ENCODE measurements around the gene SUFU.
"Not testable (repeated sequence)": the region's sequence is repeated elsewhere in the genome, so short reads cannot be mapped to it uniquely, and the experiment has no call there.

SUFU gene

GRCh38 chr10:102514487-102515311 lies 10.9 kb downstream of the SUFU start:
- no peak for DNase-seq (ENCODE audit: low read depth)

DNA sequence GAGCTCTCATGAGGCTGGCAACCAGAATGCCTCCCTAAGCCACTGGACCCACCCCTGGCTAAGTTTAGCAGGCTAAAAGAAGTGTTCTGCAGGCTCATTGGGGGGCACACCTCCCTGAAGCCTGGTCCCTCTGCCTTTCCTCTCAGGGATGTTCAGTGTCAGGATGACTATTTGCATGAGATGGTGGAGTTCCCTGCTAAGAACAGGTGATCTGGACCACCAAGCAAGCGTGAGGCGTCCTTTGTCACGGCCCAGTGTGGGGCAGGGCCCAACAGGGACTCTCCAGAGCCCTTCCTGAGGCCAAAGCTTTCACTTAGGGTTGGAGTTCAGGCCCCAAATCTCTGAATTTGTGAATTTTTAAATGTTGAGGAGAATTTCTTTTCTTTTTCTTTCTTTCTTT lies 12.0 kb downstream of the SUFU start:
- DNase-seq (ENCODE audit: low read depth) = no peak

DNA sequence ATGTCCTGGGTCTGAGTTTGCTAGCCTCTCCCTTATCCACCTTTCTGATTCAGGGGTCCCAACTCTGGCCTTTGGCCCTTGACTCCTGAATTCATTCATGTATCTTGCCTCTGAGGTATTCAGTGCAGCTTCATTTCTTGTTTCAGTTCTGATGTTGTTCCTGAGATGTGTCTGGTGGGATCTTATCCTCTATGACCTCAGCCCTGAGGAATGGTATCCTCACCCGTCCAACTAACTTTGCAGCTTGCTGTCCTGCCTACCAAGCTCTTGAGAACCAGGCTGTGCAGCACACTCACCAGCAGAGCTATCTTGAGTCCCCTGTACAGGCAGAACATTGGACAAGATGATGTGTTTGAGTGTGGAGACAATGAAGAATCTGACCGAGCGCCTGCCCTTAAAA lies 13.8 kb downstream of the SUFU start:
- DNase-seq (ENCODE audit: low read depth) = no peak

GRCh38 chr10:102519246-102519825 lies 15.6 kb downstream of the SUFU start:
- peak; percentile 57 for DNase-seq (ENCODE audit: low read depth)

- DNase-seq (ENCODE audit: low read depth) = no peak
Measured at GRCh38 chr10:102522874-102523249, 19.1 kb downstream of the SUFU start.

DNA sequence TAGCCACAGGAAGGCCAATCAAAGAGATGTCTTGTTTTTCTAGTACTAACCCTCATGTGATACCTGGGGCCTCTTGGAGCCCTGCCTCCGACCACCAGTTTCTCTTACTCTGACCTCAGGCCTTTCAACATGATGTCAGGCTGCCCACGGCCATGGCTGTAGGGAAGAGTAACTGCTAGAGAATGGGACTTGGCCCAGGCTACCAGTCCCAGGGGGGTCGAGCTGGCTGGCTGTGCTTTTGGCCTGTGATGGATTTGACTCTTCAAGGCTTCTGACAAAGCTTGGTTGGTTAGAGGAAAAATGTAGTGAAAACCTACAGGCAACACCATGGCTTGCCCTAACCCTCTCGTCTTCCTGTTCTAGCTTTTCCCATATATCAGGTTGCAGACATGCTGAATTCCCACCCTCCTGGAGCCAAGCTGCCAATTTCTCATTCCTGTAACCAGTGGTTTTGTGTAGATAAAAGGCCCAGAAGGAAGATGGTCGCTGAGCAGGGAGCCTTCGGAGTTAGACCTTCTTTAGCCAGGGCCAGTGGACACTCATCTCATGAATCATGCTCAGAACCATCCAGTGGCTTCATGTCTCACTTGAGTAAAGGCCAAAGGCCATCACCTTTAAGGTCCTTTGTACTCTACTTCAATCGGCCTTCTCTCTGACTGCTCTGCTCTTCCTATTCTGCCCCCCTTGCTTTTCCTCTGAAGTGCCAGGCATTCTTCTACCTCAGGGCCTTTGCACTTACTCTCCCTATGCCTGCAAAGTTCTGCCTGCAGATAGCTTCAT lies 19.7 kb downstream of the SUFU start:
- DNase-seq (ENCODE audit: low read depth) = peak; percentile 81

DNA sequence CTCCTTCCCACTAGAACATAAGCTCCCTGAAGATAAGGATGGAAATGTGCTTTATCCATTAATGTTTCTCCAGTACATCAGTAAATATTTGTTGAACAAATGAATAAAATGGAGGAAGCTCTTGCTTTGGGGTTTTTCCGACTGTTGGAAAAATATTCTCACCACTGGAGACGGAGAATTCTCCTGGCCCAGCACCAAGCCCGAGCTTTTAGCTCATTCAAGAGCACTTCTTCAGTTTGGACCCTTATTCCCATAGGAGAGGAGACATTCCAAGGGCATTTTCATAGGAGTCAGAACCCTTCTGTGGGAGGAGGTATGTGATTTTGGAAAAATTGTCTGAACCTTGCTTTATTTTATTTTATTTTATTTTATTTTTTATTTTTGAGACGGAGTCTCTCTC lies 21.0 kb downstream of the SUFU start:
- no peak for DNase-seq (ENCODE audit: low read depth)

GRCh38 chr10:102527546-102527945 lies 23.8 kb downstream of the SUFU start:
- no peak for DNase-seq (ENCODE audit: low read depth)

- DNase-seq (ENCODE audit: low read depth) = no peak
Measured at GRCh38 chr10:102534333-102534732, 30.6 kb downstream of the SUFU start.

GRCh38 chr10:102534966-102535365 lies 31.2 kb downstream of the SUFU start:
- DNase-seq (ENCODE audit: low read depth) = not testable (repeated sequence)

DNA sequence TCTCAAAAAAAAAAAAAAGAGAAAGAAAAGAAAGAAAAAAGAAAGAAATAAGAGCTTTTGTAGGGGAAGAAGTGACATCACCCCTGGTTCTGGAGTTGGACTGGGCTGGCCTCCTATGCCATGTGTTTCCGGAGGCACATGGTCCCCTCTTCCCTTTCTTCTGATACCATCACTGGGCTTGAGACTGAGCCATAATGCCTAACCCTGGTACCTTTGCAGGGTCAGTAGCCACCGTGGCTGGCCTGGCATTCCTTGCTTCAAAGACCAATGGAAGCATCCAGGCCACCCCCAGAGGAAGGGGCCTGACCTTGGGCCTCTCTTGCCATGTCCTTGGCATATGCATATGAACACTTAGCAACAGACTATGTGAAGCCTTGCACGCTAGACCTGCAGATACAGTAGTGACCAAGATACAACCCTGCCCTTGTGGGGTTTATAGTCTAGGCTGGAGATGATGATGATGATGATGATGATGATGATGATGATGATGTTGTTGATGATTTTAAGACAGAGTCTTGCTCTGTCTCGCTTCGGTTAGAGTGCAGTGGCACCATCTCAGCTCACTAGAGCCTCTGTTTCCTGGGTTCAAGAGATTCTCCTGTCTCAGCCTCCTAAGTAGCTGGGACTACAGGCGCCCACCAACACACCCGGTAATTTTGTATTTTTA lies 31.8 kb downstream of the SUFU start:
- DNase-seq (ENCODE audit: low read depth) = no peak

DNA sequence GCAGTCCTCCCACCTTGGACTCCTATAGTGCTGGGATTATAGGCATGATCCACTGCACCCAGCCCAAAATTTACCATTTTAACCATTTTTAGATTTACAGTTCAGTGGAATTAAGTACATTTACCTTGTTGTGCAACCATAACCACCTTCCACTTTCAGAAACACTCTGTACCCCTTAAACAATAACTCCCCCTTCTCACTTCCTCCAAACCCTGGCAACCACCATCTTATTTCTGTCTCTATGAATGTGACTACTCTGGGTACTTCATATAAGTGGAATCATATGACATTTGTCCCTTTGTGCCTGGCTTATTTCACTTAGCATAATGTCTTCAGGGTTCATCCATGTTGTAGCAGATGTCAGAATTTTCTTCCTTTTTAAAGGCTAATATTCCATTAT lies 33.6 kb downstream of the SUFU start:
- no peak for DNase-seq (ENCODE audit: low read depth)

DNA sequence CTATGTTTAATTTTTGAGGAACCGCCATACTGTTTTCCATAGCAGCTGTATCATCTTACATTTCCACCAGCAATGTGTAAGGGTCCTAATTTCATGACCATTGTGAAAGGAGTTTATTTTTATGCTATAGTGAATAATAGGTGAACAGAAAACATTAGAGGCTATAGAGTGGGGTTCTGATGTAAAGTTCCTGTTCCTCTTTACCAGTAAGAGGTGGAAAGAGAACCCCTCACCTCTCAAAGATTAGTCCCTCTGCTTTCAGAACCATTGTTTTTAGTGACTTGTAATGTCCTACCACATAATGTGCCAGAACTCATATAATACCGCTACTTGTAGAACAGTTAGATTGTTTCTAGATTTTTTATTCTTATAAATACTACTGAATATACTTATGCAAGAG lies 34.2 kb downstream of the SUFU start:
- DNase-seq (ENCODE audit: low read depth) = no peak

- no peak for DNase-seq (ENCODE audit: low read depth)
Measured at GRCh38 chr10:102538811-102539210, 35.0 kb downstream of the SUFU start.

DNA sequence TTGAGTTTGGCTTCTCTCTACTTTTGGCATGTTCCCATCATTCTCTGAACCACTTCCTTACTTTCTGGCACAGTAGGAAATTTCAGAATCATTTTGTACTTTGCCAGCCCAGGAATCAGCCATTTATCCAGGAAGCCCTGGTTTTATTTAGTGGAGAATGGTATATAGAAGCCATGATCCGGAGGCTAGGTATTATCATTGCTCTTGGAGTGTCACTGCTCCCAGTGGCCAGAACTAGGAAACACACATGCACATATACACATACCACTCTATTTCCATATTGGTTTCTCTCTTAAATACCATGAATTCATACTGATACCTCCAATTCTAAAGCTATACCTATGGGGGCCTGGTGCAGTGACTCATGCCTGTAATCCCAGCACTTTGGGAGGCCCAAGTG lies 36.3 kb downstream of the SUFU start:
- peak; percentile 14 for DNase-seq (ENCODE audit: low read depth)

DNA sequence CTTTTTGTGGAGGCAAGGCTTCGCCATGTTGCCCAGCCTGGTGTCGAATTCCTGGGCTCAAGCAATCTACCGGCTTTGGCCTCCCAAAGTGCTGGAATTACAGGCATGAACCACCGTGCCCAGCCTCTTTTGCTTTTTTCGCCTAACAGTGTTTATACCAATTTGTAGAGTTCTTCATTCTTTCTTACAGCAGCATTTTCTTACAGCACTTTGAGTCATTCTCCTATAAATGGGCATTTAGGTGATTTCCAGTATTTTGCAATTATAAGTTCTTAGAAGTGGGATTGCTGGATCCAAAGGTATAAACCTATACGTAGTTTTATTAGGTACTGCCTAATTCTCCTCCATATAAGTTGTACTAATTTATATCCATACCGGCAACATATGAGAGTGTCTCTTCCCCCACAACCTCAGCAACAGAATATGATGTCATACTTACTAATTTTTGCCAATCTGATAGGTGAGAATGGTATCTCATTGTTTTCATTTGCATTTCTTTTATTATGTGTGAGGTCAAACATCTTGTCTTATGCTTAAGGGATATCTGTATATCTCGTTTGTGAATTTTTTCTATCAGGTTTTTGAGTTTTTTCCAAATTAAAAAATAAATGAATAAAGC lies 39.1 kb downstream of the SUFU start:
- no peak for DNase-seq (ENCODE audit: low read depth)

- no peak for DNase-seq (ENCODE audit: low read depth)
Measured at GRCh38 chr10:102545265-102545871, 41.6 kb downstream of the SUFU start.

GRCh38 chr10:102545997-102546396 lies 42.2 kb downstream of the SUFU start:
- peak; percentile 44 for DNase-seq (ENCODE audit: low read depth)

GRCh38 chr10:102546606-102547320 lies 43.0 kb downstream of the SUFU start:
- DNase-seq (ENCODE audit: low read depth) = peak; percentile 78

DNA sequence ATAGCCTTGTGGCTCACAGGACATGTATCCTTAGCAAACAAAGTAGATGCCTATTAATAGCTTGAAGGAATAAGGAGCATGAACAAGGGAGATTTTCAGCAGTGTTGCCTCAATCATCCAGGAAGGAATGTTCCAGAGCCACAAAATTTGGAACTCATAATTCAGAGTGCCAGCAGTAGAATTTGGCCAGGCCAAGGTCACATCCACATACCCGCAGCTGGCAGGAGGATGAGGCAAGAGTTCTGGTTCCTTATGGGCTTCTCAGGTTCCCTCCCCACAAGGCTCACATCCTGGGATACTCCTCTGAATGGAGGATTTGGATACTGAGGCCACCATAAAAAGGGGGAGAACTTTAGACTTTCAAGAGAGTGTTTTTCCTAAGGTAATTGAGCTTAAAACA lies 45.8 kb downstream of the SUFU start:
- peak; percentile 88 for DNase-seq (ENCODE audit: low read depth)

- no peak for DNase-seq (ENCODE audit: low read depth)
Measured at GRCh38 chr10:102550636-102551210, 47.0 kb downstream of the SUFU start.
